AG09319 (cell line): Measurements from ENCODE around the gene SLC23A1.

ENCODE experiments used
- DNase-seq: peaks from one replicate; pipeline ENCODE4 v3.0.0-alpha.2; 2010; ENCODE audit warnings: low read depth; ENCODE audit errors: extremely low read depth
- CTCF ChIP-seq: IDR thresholded peaks from 2 replicates; pipeline ENCODE4 v1.5.1; 2011; ENCODE audit warnings: low read depth, mild to moderate bottlenecking, inconsistent platforms, low read length, moderate library complexity

The SLC23A1 gene

GRCh38 chr5:139392678-139393496 lies 9.8 kb upstream of the SLC23A1 start:
- no peak for DNase-seq
- peak; percentile 62 for TF ChIP-seq CTCF

GRCh38 chr5:139392324-139392677 lies 9.2 kb upstream of the SLC23A1 start:
- no peak for DNase-seq
- TF ChIP-seq CTCF = no peak

GRCh38 chr5:139391570-139392323 lies 8.7 kb upstream of the SLC23A1 start:
- no peak for DNase-seq
- TF ChIP-seq CTCF = no peak

- no peak for DNase-seq
- TF ChIP-seq CTCF = no peak
Observed at GRCh38 chr5:139390639-139391569, 7.8 kb upstream of the SLC23A1 start.

GRCh38 chr5:139389701-139390638 lies 6.9 kb upstream of the SLC23A1 start, which contains the start of gene MZB1:
TSS of gene MZB1 (minus strand) at chr5:139389913. CDS start at chr5:139389856, 57 bp downstream.
- DNase-seq = no peak
- TF ChIP-seq CTCF = no peak

DNA sequence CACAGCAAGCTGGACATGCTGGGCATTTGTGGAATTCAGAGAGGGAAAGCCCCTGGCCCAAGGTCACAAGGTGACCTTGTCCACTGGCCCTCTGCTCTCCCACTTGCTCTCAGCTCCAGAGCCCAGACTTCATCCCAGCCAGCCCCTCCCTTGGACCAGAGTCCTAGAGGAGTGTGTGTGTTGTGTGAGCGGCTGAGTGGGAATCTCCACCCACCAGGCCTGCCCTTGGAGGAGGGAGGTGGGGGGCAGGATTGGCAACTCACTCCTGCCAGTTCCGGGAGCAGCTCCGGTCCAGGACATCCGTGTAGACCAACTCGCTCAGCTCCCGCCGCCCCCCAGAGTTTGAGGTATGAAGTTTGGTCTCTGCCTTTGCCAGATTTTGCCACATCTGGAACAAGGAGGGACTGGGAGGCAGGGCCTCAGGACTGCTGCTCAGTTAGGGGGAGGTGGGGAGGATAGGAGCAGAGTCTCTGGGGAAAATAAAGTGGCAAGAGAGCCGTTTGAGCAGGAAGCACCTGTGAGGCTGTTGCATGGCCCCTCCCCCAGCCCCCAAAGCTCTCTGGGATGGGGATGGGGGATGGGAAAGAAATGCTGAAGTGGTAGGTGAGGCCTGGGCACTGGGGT lies 5.2 kb upstream of the SLC23A1 start:
- TF ChIP-seq CTCF = no peak
- no peak for DNase-seq
